ENCODE measurements around the gene PI4KA. TPM values are rescaled to one million over a fixed set of nuclear protein-coding genes. Genes with fewer than 3 reads are reported as not detected.
"Not testable (repeated sequence)": the region's sequence is repeated elsewhere in the genome, so short reads cannot be mapped to it uniquely, and the experiment has no call there.

PI4KA gene
- 100 TPM for total RNA-seq

DNA sequence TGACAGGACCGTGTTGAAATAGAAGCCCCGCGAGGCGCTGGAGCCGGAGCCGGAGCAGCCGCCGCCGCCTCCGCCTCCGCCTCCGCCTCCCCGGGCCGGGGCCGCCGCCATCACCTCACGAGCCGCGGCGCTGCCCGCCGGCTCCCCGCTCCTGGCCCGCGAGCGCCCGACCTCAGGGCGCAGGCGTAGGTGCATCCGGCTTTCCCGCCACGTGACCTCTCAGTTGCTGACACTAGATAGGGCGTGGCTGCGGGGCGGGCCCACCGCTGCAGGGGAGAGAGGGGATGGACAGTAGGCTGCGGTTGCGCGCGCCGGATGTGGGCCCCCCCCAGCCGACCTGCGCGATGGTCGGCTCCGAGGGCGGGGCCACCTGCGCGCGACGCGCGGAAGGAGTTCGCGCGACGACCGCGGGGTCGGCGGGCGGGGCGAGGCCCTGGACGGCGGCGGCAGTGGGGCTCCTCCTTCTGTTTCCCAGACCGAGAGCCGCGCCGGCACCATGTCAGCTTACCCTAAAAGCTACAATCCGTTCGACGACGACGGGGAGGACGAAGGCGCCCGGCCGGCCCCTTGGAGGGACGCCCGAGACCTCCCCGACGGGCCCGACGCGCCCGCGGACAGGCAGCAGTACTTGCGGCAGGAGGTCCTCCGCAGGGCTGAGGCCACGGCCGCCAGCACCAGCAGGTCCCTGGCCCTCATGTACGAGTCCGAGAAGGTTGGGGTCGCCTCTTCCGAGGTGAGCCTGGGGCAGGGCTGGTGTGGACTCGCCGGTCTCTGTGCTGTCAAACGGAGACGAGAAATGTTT is at the start of gene PI4KA, which contains the start of gene SNAP29:
PI4KA (minus strand) TSS at position 197 of the 802 bp plus-strand sequence; CDS start at position 111, 86 bp downstream.
SNAP29 (plus strand) TSS at position 393 of the 802 bp plus-strand sequence; CDS start at position 497, 104 bp downstream.
- peak; percentile 99 for DNase-seq (ENCODE audit: low spot score)

DNA sequence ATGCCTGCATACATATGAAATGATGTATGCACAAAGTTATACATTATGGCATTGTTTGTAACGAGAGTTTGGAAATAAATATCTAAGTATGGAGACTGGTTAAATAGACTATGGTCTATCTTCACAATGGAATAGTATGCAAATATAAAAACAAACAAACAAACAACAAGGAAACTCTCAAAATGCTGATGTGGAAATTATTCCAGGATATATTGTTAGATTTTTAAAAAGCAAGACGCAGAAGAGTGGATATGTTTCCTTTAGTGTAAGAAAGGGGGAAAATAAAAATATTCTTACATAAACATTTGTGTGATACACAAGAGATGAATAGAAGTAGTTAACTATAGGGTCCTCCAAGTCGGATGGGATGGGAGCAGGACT is 47.8 kb upstream of the PI4KA start:
- DNase-seq (ENCODE audit: low spot score): no peak

DNA sequence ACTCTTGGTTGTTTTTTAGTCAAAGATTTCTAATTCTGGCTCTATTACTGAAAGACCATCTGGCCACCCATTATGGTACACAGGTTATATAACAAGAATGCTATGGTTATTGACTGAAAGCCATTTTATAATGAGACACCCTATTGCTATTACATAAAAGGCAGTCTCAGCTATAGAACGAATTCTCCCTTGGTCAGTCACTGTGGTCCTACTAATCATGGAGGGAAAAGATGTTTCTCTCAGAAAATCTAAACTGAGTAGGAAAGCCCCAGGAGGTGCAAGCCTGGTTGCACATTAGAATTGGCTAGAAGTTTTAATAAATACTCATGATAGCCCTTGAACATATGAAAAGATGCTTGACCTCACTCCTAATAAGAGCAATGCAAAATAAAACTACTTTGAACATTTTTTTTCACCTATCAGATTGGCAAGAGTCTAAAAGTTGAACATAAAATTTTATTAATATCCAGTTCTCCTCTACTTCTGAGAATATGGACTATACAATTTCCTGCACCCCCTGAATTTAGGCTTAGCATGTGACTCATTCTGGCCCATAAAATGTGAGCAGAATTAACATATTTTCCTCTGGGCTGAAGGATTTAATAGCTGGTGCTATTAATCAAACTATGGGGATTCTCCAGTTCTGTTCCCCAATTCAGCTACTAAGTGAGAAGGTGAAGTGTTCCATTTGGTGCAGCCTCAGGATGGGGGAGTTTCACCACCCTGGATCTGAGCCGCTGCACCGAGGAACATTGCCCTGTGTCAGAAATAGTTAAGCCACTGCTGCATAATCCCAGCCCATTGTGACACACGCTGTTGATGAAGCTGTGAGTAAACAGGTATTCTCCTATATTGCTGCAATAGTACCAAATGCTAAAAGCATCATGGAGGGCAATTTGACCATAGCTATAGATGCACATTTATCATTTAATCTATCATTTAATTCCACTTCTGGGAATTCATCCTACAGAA is 47.1 kb upstream of the PI4KA start:
- DNase-seq (ENCODE audit: low spot score): no peak

DNA sequence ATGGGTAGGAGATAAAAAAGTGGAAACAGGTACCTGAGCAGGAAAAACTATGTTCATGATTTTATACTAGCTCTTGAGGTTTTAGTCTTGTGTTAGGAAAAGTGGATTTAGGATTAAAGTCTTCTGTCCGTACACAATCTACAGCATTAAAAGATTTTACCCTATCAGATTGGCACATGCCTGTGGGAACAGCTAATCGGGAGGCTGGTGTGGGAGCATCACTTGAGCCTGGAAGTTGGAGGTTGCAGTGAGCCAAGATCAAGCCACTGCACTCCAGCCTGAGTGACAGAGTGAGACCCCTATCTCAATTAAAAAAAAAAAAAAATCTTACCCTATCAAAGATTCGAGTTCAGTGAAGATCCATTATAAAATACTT is 46.4 kb upstream of the PI4KA start:
- DNase-seq (ENCODE audit: low spot score): no peak

DNA sequence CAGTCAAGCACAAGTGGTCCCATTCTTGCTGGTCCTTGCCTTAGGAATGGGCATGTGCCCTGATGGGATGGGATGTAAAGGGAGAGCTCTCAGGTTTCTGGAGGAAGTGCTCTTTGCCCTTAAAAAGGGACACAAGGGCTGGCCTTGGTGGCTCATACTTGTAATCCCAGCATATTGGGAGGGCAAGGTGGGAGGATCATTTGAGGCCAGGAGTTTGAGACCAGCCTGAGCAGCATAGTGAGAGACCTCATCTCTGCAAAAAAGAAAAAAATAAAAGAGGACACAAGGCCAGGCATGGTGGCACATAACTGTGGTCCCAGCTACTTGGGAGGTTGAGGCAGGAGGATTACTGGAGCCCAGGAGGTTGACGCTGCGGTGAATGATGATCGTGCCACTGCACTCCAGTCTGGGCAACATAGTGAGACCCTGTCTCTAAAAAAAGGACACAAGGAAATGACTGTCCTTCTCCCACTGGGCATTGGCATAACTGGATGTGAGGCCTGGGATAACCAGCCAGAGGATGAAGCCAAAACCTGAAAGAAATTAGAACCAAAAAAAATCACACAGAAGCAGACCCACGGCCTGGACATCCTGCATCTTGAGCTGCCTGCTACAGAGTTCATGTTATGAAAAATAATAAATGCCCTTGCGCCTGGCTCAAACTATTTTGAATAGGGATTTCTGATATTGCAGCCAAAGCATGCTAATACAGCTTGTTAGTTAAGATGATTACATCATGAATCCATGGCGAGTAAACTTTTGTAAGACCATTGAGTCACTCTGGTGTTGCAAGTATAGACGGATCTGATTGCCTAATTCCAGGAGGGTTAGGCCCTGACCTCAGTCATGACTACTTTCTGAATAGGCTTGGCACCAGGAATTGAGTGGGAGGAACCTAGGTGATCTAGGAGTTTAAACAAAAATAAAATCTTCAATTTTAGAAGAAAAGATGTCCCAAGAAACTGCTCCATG is 45.7 kb upstream of the PI4KA start:
- DNase-seq (ENCODE audit: low spot score): no peak

DNA sequence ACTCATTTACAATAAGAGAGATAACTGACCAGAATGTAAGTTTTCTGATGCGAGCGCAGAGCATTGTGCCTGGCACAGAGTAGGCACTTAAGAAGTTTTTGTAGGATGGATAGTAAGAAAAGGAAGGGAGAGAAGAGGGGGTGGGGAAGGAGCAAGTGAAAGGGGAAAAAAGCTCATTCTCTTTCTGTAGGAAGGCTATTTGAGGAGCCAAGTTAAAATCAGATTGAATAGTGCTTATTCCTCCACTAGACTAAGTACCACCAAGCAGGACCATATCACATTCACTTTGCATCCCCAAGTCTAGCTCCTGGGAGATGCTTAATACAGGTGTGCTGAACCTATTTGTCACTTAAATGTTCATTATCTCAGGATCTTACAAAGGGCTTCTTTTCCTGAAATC is 44.5 kb upstream of the PI4KA start:
- DNase-seq (ENCODE audit: low spot score): no peak

DNA sequence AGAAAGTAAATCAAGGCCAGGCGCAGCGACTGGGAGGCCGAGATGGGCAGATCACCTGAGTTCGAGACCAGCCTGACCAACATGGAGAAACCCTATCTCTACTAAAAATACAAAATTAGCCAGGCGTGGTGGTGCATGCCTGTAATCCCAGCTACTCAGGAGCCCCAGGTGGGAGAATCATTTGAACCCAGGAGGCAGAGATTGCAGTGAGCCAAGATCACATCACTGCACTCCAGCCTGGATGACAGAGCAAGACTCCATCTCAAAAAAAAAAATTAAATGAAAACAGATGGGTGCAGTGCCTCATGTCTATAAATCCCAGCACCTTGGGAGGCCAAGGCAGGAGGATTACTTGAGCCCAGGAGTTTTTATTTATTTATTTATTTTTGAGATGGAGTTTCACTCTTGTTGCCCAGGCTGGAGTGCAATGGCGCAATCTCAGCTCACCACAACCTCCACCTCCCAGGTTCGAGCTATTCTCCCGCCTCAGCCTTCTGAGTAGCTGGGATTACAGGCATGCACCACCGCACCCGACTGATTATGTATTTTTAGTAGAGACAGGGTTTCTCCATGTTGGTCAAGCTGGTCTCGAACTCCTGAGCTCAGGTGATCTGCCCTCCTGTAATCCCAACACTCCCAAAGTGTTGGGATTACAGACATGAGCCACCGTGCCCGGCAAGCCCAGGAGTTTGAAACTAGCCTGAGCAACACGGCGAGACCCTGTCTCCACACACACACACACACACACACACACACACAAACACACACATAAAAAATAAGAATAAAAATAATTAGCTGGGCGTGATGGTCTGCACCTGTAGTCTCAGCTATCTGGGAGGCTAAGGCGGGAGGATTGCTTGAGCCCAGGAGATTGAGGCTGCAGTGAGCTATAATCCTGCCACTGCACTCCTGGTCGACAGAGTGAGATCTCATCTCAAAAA is 42.8 kb upstream of the PI4KA start:
- DNase-seq (ENCODE audit: low spot score): not testable (repeated sequence)

DNA sequence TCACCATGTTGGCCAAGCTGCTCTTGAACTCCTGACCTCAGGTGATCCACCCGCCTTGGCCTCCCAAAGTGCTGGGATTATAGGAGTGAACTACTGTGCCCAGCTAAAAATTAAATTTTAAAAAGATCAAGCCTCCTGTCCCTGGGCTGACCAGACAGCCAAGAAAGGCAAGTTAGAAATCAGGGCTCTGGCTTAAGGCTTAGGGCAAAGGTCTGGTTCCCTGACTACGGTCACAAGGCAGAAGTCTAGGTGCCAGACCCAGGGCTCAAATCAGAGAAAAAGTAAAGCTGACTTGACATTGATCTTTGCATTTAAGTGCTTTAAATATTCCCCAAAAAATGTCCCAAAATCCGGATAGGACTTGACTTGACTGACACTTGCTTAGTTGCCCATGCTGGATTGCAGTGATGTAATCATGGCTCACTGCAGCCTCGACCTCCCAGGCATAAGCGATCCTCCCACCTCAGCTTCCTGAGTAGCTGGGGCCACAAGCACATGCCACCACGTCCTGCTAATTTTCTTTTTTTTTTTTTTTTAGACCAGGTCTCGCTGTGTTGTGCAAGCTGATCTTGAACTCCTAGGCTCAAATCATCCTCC is 41.3 kb upstream of the PI4KA start:
- DNase-seq (ENCODE audit: low spot score): no peak

DNA sequence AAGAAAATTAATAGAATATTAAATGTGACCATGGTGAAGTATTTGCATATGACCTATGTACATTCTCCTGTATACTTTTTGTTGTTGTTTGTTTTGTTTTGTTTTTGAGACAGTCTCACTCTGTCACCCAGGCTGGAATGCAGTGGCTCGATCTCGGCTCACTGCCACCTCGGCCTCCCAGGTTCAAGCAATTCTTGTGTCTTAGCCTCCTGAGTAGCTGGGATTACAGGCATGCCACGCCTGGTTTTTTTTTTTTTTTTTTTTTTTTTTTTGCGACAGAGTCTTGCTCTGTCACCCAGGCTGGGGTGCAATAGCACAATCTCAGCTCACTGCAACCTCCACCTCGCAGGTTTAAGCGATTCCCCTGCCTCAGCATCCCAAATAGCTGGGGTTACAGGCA is 39.1 kb upstream of the PI4KA start:
- not testable (repeated sequence) for DNase-seq (ENCODE audit: low spot score)

DNA sequence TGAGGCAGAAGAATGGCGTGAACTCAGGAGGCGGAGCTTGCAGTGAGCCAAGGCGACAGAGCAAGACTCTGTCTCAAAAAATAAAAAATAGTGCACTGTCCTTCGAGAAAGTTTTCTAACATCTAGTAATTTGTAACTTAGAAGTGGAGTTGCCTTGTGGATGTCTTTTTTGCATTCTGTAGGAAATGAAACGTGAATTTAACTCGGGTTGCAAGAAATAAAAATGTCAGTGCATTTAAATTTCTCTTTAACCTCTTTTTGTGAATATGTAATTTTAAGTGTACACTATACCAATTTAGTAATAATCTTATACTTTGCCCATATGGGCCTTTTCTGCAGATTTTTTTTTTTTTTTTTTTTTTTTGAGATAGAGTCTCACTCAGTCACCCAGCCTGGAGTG is 32.4 kb upstream of the PI4KA start:
- DNase-seq (ENCODE audit: low spot score): no peak

DNA sequence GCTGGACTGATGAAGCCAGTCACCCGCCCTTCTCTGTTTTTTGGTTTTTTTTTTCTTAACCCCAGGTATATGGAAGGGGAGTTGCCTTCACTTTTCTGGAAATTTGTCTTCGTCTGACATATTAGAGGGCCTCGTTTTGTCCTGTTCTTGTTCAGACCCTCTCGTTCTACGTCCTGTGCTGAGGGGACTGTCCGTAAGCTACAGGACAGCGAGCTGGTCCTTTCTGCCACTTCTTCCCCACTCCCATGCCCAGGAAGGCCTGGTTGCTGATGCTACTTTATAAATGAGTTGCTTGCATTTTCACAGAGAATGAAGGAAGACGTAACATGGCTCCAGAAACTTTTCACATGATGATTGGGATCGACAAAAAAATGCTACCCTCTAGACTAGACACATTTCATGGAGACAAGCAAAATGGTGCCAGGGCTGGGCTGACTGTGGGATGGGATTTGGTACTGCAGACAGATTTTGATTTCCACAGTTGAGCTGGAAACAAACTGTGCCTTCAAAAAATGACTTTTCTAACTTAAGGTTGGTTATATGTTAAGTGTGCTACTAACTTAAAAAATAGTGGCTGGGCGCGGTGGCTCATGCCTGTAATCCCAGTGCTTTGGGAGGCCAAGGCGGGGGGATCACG is 31.4 kb upstream of the PI4KA start:
- DNase-seq (ENCODE audit: low spot score): no peak

DNA sequence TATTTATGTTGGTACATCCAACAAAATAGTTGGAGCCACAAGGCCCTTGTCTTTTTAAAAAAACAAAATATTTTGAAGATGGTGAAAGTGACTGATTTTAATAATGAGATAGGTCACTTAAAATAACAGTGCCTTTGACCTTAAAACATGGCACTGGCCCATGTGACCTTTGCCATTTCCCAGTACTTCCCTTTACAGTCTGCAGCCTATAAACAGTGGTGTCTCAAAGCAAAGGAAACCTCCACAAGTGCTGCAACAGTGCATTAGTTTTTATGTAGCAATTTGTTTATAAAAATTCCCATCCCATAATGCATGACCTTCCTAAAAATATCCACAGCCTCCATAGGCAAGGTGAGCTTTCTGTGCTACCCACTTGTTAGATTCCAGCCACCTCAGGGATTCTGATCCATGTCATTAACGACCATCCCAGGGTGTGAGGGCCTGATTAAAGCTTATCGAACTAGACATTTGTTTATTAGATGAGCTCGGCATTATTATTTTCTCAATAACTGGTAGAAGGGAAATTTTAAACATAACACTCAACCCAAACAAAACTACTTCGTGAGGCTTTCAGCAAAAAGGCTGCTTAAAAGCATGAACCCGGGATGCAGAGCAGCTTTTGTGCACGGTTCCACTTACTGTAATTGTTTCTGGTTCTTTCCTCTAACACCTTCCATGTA is 30.6 kb upstream of the PI4KA start:
- no peak for DNase-seq (ENCODE audit: low spot score)

DNA sequence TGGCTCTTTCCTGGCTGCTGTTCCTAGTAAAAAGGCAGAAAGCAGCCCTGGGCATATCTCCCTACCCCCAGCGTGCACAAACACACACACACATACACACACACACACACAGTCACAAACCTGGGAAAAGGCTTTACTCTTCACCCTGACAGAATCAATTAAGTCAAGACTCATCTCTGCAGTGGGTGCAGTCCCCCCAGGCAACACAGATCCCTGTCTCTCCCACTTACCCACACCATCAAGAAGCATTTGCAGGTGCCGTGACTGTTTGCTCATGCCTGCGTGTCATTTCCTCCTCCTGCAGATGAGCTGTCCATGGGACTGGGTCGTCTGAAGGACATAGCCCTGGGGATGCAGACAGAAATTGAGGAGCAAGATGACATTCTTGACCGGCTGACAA is 28.8 kb upstream of the PI4KA start:
- DNase-seq (ENCODE audit: low spot score): no peak

DNA sequence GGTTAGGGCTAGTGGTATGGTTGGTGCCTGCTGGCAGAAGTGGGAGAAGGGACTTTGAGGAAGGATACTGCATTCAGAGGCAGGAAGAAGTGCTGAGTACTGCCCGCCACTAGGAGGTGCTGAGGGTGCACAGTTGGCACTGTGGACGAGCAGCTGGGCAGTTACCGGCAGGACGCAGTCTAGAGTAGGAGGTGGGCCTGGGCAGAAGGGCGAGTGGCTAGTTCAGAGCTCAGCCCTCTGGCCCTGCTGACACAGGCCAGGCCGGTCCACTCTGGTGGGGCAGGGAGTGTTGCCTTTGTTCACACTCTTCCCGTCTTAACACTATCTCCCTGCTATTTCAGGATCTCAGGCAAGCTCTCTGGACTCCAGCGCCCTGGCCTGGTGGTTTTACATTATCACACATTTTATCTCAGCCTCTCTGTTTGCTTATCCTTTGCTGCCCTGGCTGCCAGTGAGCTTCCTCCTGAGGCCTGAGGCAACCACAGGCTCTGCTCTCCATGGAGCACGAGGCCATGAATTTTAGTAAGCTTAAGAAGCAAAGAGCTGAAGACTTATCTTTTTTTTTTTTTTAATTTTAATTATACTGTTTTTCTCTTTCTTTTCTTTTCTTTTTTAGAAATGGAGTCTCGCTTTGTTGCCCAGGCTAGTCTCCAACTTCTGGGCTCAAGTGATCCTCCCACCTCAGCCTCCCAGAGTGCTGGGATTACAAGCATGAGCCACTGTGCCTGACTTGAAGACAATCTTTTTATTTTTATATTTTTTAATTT is 27.1 kb upstream of the PI4KA start:
- peak; percentile 86 for DNase-seq (ENCODE audit: low spot score)

DNA sequence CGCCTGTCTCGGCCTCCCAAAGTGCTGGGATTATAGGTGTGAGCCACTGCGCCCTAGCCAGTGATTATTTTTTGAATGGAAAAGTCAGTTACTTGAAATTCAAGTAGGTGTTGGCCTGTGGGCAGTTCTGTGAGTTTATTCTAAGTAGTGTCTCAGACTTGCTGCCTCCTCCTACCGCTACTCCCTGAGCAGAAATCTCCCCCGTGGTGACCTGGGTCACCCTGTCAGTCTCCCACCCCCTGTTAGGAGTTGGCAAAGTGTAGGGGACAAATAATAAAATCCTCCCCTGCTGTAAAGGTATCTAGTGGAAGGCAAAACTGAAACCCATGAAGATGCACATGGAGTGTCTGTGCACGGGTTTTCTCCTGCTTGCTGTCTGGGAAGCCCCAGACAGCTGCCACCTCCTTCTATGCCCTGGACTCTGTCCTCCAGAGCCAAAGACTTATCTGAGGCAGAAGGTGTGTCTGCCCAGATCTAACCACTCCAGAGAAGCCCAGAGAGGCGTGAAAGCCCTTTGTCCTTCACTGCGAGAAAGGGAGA is 26.5 kb upstream of the PI4KA start:
- no peak for DNase-seq (ENCODE audit: low spot score)

DNA sequence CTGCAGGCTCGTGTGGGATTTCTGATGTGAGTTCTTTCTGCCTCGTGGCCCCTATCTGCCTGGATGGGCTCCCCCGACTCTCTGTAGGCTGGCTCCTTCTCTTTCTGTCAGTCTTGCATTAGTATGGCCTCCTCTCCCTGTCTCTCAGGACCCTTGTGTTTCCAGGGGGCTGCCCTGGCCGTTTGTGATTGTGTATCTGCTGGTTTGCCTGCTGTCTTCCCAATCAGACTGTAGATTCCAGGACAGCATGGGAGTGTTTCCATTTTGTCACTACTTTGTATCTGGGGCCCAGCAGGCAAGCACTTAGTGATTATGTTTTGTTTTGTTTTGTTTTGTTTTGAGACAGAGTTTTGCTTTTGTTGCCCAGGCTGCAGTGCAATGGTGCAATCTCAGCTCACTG is 25.8 kb upstream of the PI4KA start:
- DNase-seq (ENCODE audit: low spot score): no peak

DNA sequence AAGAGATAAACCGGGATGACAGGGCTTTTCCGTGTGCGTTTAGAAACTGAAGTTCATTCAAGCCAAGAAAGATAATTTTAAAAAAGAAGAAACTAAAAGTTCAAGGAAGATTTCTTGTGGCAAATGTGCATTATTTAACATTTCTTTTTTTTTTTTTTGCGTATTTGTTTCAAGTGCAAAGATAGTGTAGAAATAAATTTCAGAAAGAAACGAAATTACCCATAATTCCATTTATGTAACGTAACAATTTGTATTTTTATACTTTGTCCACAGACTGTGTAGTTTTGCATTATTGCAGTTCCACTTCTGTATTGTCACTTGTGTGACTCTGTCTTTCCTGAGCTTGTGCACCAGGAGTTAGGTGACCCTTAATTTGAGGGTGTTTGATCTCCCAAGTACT is 24.2 kb upstream of the PI4KA start:
- DNase-seq (ENCODE audit: low spot score): no peak

All from mucosa of gallbladder (tissue), 1 donor.